H1 (cell line): ENCODE measurements around the gene PLS3. TPM values are rescaled to one million over a fixed set of nuclear protein-coding genes. Genes with fewer than 3 reads are reported as not detected.

ENCODE experiments used
- CTCF ChIA-PET: fragments of 300-600 bp; sonication (Branson Sonifier 250); formaldehyde crosslinking; loops from one replicate; lab custom pipeline; 2021; ENCODE audit not compliant: partially characterized antibody; lab: Charles Lee
- POLR2A ChIA-PET: fragments of 300-600 bp; sonication (Branson Sonifier 250); formaldehyde crosslinking; loops from one replicate; lab custom pipeline; 2021; ENCODE audit warnings: inconsistent platforms; ENCODE audit not compliant: partially characterized antibody; lab: Charles Lee
- DNase-seq, 2 experiments: peaks; one replicate each; pipeline versions ENCODE4 v3.0.0 to v3.0.0-alpha.2; 2010 to 2022; ENCODE audit warnings: low spot score in 2 of 2, low read depth in 1 of 2, mixed read lengths in 1 of 2
- FAIRE-seq: peaks from 2 replicates; lab custom pipeline; 2011; peaks lifted over from hg19 to GRCh38; lab: Jason Lieb, UNC
- H2AFZ ChIP-seq: 2 replicates; pipeline ENCODE4 v1.8.1; 2012; ENCODE audit warnings: low read length, inconsistent platforms
- H2AK5ac ChIP-seq: 2 replicates; pipeline ENCODE4 v1.6.1; 2013; ENCODE audit warnings: low read depth, low read length
- H2BK120ac ChIP-seq: replicated peaks from 2 replicates; pipeline ENCODE3; 2013; ENCODE audit warnings: low read depth, low read length, inconsistent platforms
- H2BK12ac ChIP-seq: 2 replicates; pipeline ENCODE4 v1.6.1; 2013; ENCODE audit warnings: low read depth, low read length
- H2BK15ac ChIP-seq: 2 replicates; pipeline ENCODE4 v1.6.1; 2013; ENCODE audit warnings: low read length
- H2BK20ac ChIP-seq: 2 replicates; pipeline ENCODE4 v1.6.1; 2013; ENCODE audit warnings: low read length
- H2BK5ac ChIP-seq: 2 replicates; pipeline ENCODE4 v1.6.1; 2013; ENCODE audit warnings: low read depth, low read length
- H3K14ac ChIP-seq: 2 replicates; pipeline ENCODE4 v1.6.1; 2013; ENCODE audit warnings: inconsistent platforms; ENCODE audit not compliant: insufficient read length
- H3K18ac ChIP-seq: 2 replicates; pipeline ENCODE4 v1.6.1; 2013; ENCODE audit warnings: low read length; ENCODE audit errors: extremely low read depth
- H3K23ac ChIP-seq: 2 replicates; pipeline ENCODE4 v1.6.1; 2013; ENCODE audit warnings: inconsistent platforms; ENCODE audit not compliant: insufficient read length
- H3K23me2 ChIP-seq: 2 replicates; pipeline ENCODE4 v1.6.1; 2013; ENCODE audit warnings: low read depth, low read length
- H3K27ac ChIP-seq: 2 replicates; pipeline ENCODE4 v1.6.1; 2011; ENCODE audit warnings: low read depth, low read length, inconsistent platforms
- H3K27me3 ChIP-seq, 4 experiments: replicated peaks in 1 of 4; 1 replicate in 1 of 4; 2 replicates in 3 of 4; pipeline versions ENCODE4 v1.6.1 to v1.8.1; 2011 to 2013; ENCODE audit warnings: low read length in 3 of 4, mild to moderate bottlenecking in 3 of 4, inconsistent platforms in 2 of 4, mixed read lengths in 2 of 4, moderate library complexity in 1 of 4; ENCODE audit not compliant: control insufficient read depth in 3 of 4, insufficient read depth in 3 of 4; ENCODE audit errors: extremely low read depth in 1 of 4
- H3K36me3 ChIP-seq, 4 experiments: 2 replicates each; pipeline versions ENCODE4 v1.6.1 to v1.8.1; 2011 to 2013; ENCODE audit warnings: mild to moderate bottlenecking in 4 of 4, low read length in 3 of 4, moderate library complexity in 2 of 4, control low read depth in 1 of 4, inconsistent platforms in 1 of 4; ENCODE audit not compliant: insufficient read depth in 4 of 4, control insufficient read depth in 2 of 4
- H3K4ac ChIP-seq: replicated peaks from 2 replicates; pipeline ENCODE3; 2013; ENCODE audit warnings: low read length, low read depth, mixed read lengths, inconsistent platforms; ENCODE audit not compliant: insufficient read length
- H3K4me1 ChIP-seq, 4 experiments: replicated peaks in 1 of 4; 1 replicate in 1 of 4; 2 replicates in 3 of 4; pipeline versions ENCODE4 v1.6.1 to v1.8.1; 2011 to 2013; ENCODE audit warnings: low read length in 3 of 4, inconsistent platforms in 2 of 4, mixed read lengths in 1 of 4; ENCODE audit not compliant: insufficient read depth in 4 of 4, control insufficient read depth in 3 of 4
- H3K4me2 ChIP-seq, 2 experiments: 2 replicates each; pipeline versions ENCODE4 v1.6.1 to v1.8.1; 2011 to 2013; ENCODE audit warnings: low read depth in 2 of 2, low read length in 2 of 2, control low read depth in 1 of 2, inconsistent platforms in 1 of 2, mild to moderate bottlenecking in 1 of 2; ENCODE audit not compliant: insufficient read depth in 1 of 2
- H3K4me3 ChIP-seq, 4 experiments: fragments of 200-600, 300-600 bp in 1 of 4; sonication (generic), shearing (Covaris generic), sonication (Bioruptor Twin) in 1 of 4; 2 replicates each; pipeline versions ENCODE4 v1.5.1 to v1.8.1; 2011 to 2016; ENCODE audit warnings: low read length in 4 of 4, low read depth in 3 of 4, control low read depth in 2 of 4, inconsistent platforms in 2 of 4, mild to moderate bottlenecking in 2 of 4, mixed read lengths in 1 of 4, moderate library complexity in 1 of 4; ENCODE audit not compliant: insufficient read depth in 2 of 4; ENCODE audit errors: extremely low read depth in 1 of 4
- H3K56ac ChIP-seq: replicated peaks from 2 replicates; pipeline ENCODE3; 2013; ENCODE audit warnings: low read depth, mild to moderate bottlenecking, mixed read lengths, low read length, inconsistent platforms; ENCODE audit not compliant: insufficient read length
- H3K79me1 ChIP-seq: 2 replicates; pipeline ENCODE4 v1.6.1; 2013; ENCODE audit warnings: low read depth, low read length, control low read depth
- H3K79me2 ChIP-seq, 2 experiments: 2 replicates each; pipeline versions ENCODE4 v1.6.1 to v1.8.1; 2012 to 2013; ENCODE audit warnings: low read length in 2 of 2, mild to moderate bottlenecking in 2 of 2, inconsistent platforms in 1 of 2; ENCODE audit not compliant: insufficient read depth in 2 of 2, control insufficient read depth in 1 of 2
- H3K9ac ChIP-seq, 4 experiments: replicated peaks in 1 of 4; 1 replicate in 1 of 4; 2 replicates in 3 of 4; pipeline versions ENCODE4 v1.6.1 to v1.8.1; 2011 to 2013; ENCODE audit warnings: low read depth in 3 of 4, low read length in 3 of 4, control low read depth in 2 of 4, mild to moderate bottlenecking in 2 of 4, moderate library complexity in 2 of 4, inconsistent platforms in 1 of 4; ENCODE audit errors: extremely low read depth in 1 of 4
- H3K9me3 ChIP-seq, 2 experiments: 2 replicates each; pipeline versions ENCODE4 v1.6.1 to v1.8.1; 2012 to 2013; ENCODE audit warnings: mild to moderate bottlenecking in 2 of 2, moderate library complexity in 2 of 2, control low read depth in 1 of 2, inconsistent platforms in 1 of 2, low read depth in 1 of 2, low read length in 1 of 2, mixed read lengths in 1 of 2; ENCODE audit not compliant: insufficient read depth in 2 of 2
- H4K20me1 ChIP-seq, 2 experiments: replicated peaks in 1 of 2; 2 replicates each; pipeline versions ENCODE3 to v1.8.1; 2011 to 2013; ENCODE audit warnings: inconsistent platforms in 2 of 2, low read length in 2 of 2, mild to moderate bottlenecking in 1 of 2; ENCODE audit not compliant: insufficient read depth in 2 of 2, control insufficient read depth in 1 of 2
- H4K5ac ChIP-seq: 2 replicates; pipeline ENCODE4 v1.6.1; 2013; ENCODE audit warnings: low read length, low read depth, mixed read lengths, inconsistent platforms; ENCODE audit not compliant: insufficient read length
- H4K8ac ChIP-seq: 2 replicates; pipeline ENCODE4 v1.8.0; 2013; ENCODE audit warnings: mild to moderate bottlenecking, moderate library complexity, low read length, inconsistent platforms; ENCODE audit not compliant: insufficient read depth; ENCODE audit errors: extremely low read depth
- H4K91ac ChIP-seq: replicated peaks from 2 replicates; pipeline ENCODE3; 2013; ENCODE audit warnings: low read length, mixed read lengths, inconsistent platforms; ENCODE audit not compliant: insufficient read length
- ASH2L ChIP-seq: fragments of 200-600, 300-600 bp; sonication (generic); IDR thresholded peaks from one replicate; pipeline ENCODE4 v1.7.1; 2017; ENCODE audit warnings: low read length
- GABPA ChIP-seq: IDR thresholded peaks from 2 replicates; pipeline ENCODE4 v1.6.1; 2011; ENCODE audit warnings: mild to moderate bottlenecking, low read length, moderate library complexity, borderline replicate concordance; ENCODE audit not compliant: insufficient read depth
- MAX ChIP-seq: IDR thresholded peaks from 2 replicates; pipeline ENCODE4 v1.6.1; 2012; ENCODE audit warnings: inconsistent platforms
- NANOG ChIP-seq: IDR thresholded peaks from 2 replicates; pipeline ENCODE4 v1.6.1; 2011; ENCODE audit warnings: low read length, low read depth, mild to moderate bottlenecking, inconsistent platforms; ENCODE audit not compliant: insufficient read depth, poor library complexity, severe bottlenecking
- PHF8 ChIP-seq: fragments of 200-600 bp; sonication (generic); conservative IDR thresholded peaks from 2 replicates; pipeline ENCODE4 v1.7.1; 2012; ENCODE audit warnings: low read depth, mild to moderate bottlenecking, inconsistent platforms, low read length, moderate library complexity
- RNF2 ChIP-seq: fragments of 200-900, 300-1000 bp; sonication (generic); IDR thresholded peaks from 2 replicates; pipeline ENCODE4 v1.7.1; 2016; ENCODE audit warnings: borderline replicate concordance, low read depth, mild to moderate bottlenecking, antibody characterized with exemption, low read length; ENCODE audit not compliant: poor library complexity, severe bottlenecking; ENCODE audit errors: missing control alignments
- ZNF274 ChIP-seq: IDR thresholded peaks from 2 replicates; pipeline ENCODE4 v1.7.0; 2012; ENCODE audit warnings: low read length, borderline replicate concordance; ENCODE audit errors: extremely low read depth
- WGBS, 2 experiments: shearing (Covaris generic) in 1 of 2; methylation state at CpG; one replicate each; pipeline versions ENCODE4 v1.1.6 to v1.1.7; 2013 to 2015; ENCODE audit warnings: low lambda C conversion rate in 2 of 2, mixed read lengths in 2 of 2, inconsistent platforms in 1 of 2, low coverage in 1 of 2, missing lambda C conversion rate in 1 of 2; ENCODE audit not compliant: insufficient replicate concordance in 2 of 2, insufficient coverage in 1 of 2, insufficient read length in 1 of 2; ENCODE audit errors: extremely low coverage in 1 of 2, missing lambda C conversion rate in 1 of 2; 5-methylcytosine and 5-hydroxymethylcytosine counted together
- polyA plus RNA-seq, 7 experiments: library from polyadenylated mRNA; depleted of rRNA in 3 of 7; stranded (reverse) in 5 of 7; unstranded in 2 of 7; fragments of >200 nt in 5 of 7; fragments of 200-250 nt in 2 of 7; gene quantifications; 1 replicate in 5 of 7; 2 replicates in 1 of 7; 4 replicates in 1 of 7; pipeline versions ENCODE4 v1.2.1 to v1.2.3, GENCODE V29; 2011 to 2013; ENCODE audit warnings: missing spikeins in 2 of 7, mixed read lengths in 2 of 7
- total RNA-seq: library from RNA; stranded (reverse); fragmentation: NEBNext Ultra II Directional; extraction: Animal tissue kit (Norgen Biotek cat#: 25700); gene quantifications from 2 replicates; pipeline ENCODE4 v1.2.1, GENCODE V29; 2021
- TF ChIP-seq, protein P1 (sequence below): IDR thresholded peaks from 2 replicates; pipeline ENCODE4 v1.6.1; 2011; ENCODE audit warnings: low read length, improper control_type of control experiment
- TF ChIP-seq, protein P2 (sequence below), 3 experiments: IDR thresholded peaks; 1 replicate in 2 of 3; 2 replicates in 1 of 3; pipeline versions ENCODE4 v1.5.1 to v1.6.1; 2011; ENCODE audit warnings: low read length in 3 of 3, mild to moderate bottlenecking in 3 of 3, inconsistent platforms in 2 of 3, low read depth in 1 of 3, moderate library complexity in 1 of 3; ENCODE audit not compliant: insufficient read depth in 1 of 3; ENCODE audit errors: control extremely low read depth in 1 of 3

The PLS3 gene
- total and polyA plus RNA-seq, 2 of the 8 experiments (the other 6 are each of a cell fraction or from before 2014, with no cell fraction given) = 107 to 185 TPM

DNA sequence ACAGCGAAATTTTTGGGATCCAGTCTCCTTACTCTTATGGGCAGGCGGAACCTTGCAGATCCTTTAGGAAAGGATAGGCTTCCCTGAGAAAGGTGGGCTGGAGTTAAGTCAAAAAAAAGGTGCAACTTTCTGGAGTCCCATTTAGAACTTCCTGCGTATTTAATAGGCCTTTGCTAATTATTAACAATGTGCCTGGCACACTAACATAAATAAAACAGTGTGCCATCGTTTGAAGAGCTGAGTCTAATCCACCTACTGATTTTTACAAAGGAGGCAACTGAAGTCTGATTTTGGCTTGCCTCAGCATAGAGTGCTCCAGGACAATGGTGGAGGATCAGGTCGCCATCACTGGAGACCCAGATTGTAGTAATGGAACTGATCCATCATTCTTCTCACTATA lies 15.7 kb downstream of the PLS3 start:
- Histone ChIP-seq H3K27me3 (no peaks in the 10 kb centered on the region), H2BK15ac (no peak overlapping the region), H3K4me1 (no peaks in the 10 kb centered on the region), H4K91ac (no peak overlapping the region), H3K14ac (no peak overlapping the region), H2BK20ac (no peak overlapping the region), H2AK5ac (no peak overlapping the region), H2AFZ (no peak overlapping the region), H3K4me3 (no peak overlapping the region), H4K8ac (no peak overlapping the region), H3K4ac (no peak overlapping the region), H2BK120ac (no peak overlapping the region), H3K4me2 (no peak overlapping the region), H3K9ac (no peak overlapping the region), H3K9me3 (no peaks in the 10 kb centered on the region), H2BK5ac (no peak overlapping the region), H3K56ac (no peak overlapping the region), H4K5ac (no peak overlapping the region), H3K27ac (no peak overlapping the region), H3K18ac (no peak overlapping the region), H3K79me1 (no peaks in the 10 kb centered on the region), H4K20me1 (no peaks in the 10 kb centered on the region), H3K79me2 (peaks cover 0 to 89% of the 10 kb centered on the region in 2 experiments; a peak in 3 of 4 replicates), H3K23ac (no peak overlapping the region), H3K36me3 (peaks cover 0 to 32% (median 1%) of the 10 kb centered on the region in 4 experiments; a peak in 3 of 8 replicates), H2BK12ac (no peak overlapping the region), H3K23me2 (no peaks in the 10 kb centered on the region)
- CTCF ChIA-PET = no interaction called here
- FAIRE-seq = no peak
- POLR2A ChIA-PET = no interaction called here
- DNase-seq = no peak
- 89% methylated on average over 4 of the region's 5 CpGs; no CpG with 5 or more reads in 1 of the 2 experiments for WGBS, 2 experiments
- TF ChIP-seq PHF8 = no peak
- TF ChIP-seq NANOG = no peak
- TF ChIP-seq, protein P1, sequence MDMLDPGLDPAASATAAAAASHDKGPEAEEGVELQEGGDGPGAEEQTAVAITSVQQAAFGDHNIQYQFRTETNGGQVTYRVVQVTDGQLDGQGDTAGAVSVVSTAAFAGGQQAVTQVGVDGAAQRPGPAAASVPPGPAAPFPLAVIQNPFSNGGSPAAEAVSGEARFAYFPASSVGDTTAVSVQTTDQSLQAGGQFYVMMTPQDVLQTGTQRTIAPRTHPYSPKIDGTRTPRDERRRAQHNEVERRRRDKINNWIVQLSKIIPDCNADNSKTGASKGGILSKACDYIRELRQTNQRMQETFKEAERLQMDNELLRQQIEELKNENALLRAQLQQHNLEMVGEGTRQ = no peak
- TF ChIP-seq ASH2L = no peak
- TF ChIP-seq, protein P2, sequence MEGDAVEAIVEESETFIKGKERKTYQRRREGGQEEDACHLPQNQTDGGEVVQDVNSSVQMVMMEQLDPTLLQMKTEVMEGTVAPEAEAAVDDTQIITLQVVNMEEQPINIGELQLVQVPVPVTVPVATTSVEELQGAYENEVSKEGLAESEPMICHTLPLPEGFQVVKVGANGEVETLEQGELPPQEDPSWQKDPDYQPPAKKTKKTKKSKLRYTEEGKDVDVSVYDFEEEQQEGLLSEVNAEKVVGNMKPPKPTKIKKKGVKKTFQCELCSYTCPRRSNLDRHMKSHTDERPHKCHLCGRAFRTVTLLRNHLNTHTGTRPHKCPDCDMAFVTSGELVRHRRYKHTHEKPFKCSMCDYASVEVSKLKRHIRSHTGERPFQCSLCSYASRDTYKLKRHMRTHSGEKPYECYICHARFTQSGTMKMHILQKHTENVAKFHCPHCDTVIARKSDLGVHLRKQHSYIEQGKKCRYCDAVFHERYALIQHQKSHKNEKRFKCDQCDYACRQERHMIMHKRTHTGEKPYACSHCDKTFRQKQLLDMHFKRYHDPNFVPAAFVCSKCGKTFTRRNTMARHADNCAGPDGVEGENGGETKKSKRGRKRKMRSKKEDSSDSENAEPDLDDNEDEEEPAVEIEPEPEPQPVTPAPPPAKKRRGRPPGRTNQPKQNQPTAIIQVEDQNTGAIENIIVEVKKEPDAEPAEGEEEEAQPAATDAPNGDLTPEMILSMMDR (IDR thresholded peaks at IDR 0.05; ENCODE audit: control extremely low read depth in 1 of 3, insufficient read depth in 1 of 3, low read depth in 1 of 3, low read length in 3 of 3) = no peak
- TF ChIP-seq GABPA = no peak
- TF ChIP-seq MAX = no peak
- TF ChIP-seq RNF2 = no peak
- no peak for TF ChIP-seq ZNF274
